NOMO-1 treated with DMSO at 0.1 percent for 48 hours (cell line): ENCODE results near the gene EVA1C.
"Not testable (repeated sequence)": the region's sequence is repeated elsewhere in the genome, so short reads cannot be mapped to it uniquely, and the experiment has no call there.

Source experiments
- DNase-seq: peaks from one replicate; lab custom pipeline; 2025; ENCODE audit not compliant: unreplicated experiment; lab: John Stamatoyannopoulos, UW

The EVA1C gene

DNA sequence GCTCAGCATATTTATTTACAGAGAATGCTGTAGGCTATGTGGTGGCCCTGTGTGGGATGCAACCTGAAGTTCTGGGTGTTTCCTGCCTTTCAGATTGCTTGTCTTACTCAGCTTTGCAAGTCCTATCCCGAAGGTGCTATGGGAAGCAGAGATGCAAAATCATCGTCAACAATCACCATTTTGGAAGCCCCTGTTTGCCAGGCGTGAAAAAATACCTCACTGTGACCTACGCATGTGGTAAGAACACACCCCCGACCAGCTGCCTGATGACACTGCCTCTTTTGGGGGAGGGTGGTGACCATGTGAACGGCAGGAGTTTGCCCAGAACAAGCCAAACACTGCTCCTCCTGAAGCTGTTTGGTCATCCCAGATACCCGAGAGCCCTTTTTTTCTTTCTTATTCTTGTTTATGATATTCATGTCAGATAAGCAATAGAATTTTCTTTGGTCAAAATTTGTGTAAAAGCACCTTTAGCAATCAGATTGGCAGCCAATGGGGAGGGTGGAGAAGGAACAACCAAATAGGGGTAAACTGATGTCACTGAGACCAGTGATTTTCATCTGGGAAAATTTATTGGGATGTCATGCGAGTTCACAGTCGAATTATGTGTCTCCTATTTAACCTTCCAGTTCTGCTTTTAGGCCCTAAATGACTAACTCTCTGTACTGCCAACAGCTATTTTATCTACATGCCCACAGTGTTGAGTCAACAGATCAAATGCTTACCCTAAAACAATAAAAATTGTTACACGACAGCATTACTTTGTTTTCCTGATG, 82.6 kb downstream of the EVA1C start:
- DNase-seq = no peak

DNA sequence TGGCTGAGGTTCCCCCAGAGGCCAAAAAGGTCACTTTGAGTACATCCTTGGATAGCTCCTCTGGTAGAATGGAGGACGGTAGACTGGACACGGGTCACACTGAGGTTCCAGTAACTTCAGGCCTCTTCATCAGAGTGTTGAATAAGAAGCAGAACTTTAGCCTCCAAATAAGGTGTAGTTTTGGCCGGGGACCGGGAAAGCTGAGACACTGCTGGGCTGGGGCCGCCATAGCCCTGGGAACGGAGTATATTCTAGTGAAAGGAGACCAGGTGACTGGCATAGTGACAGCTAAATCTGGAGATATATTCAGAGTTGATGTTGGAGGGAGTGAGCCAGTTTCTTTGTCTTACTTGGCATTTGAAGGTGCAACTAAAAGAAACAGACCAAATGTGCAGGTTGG, 84.1 kb downstream of the EVA1C start:
- no peak for DNase-seq

DNA sequence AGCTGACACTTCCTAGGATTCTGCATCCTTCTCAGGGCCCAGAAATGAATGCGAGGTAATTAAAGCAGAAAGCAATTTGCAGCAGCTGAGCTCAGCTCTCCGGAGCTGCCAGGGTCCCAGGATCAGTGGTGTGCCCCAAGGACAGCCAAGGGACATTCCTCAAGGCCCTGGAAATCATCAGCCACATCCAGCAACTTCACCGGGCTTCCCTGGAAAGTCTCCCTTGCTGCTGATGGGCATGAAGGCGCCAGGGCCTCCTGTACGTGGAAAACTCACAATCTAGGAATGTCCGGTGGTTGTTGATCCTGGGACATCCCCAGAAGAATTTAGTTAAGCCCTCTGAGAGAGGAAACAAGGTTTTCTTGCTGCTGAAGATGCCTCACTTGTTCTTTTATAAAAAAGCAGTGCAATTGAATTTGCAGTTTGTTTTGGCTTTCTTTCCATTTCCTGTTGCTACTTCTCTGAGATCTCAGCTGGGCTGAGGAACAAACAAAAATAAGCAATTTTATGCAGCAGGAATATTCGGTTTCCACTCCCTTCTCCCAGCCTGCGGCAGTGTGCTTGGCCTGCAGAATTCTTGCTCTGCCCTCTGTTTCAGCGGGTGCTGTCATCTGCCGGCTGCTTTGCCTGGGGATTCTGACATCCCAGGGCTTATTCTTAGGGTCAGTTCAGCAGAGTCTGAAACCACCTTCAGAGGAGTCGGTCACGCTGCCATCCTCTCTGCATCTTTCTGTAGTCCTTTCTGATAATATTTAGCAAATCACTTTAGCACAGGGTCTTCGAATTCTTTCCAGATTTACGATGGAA, 86.9 kb downstream of the EVA1C start:
- no peak for DNase-seq

DNA sequence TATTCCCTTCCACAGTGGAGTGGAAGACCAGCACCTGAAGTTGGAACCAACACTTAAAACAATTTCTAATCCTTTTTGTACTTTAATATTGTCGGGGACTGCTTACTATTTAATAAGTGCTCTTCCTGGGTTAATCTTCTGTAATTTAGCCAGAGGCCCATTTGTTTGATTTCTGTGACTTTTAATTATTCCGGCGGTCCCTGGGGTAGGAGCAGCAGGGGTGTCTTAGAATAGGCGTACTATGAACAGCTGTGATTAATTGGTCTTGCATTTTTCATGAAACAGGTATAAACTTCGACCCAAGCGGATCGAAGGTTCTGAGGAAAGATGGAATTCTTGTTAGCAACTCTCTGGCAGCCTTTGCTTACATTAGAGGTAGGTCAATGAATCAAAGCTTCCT, 91.1 kb downstream of the EVA1C start:
- DNase-seq = not testable (repeated sequence)

DNA sequence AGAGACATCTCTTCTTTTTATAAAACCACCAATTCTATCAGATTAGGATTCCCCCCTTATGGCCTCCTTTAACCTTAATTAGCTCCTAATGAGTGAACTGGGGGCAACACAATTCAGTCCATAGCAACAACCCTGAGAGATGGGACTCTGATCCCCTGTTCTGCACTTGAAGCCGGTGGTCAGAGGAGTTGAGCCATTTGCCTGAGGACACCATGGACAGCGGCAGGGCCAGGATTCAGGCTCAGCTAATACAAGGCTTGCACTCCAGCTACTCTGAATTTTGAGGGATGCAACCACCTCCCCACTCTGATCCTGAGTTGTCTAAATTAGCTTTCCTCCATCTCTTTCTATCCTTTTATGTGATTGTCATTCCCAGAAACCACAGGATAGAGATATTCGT, 93.3 kb downstream of the EVA1C start:
- not testable (repeated sequence) for DNase-seq

DNA sequence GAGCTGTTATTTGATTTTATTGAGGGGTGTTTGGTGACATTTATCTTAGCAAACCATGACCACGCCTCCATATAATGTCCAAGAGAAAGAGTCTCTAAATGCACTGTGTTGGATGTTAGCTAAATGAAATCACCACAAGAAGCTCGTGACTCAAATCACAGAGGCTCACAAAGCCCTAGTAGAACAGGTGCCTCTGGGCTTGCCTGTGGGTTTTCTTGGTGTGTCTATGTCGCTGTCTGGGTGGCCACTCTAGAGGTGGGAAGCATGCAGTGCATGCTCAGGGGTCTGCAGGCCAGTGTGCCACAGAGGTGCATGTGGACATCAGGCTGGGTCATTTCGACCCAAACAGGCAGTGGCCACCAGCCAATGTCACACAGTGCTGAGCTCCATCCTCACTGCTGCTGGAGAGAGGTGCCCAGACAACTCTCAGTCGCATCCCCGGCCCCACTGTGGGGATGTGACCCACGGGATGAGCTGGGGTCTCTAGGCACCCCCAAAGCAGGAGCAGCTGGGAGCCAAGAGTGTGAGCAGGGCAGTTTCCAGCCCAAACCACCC, 94.0 kb downstream of the EVA1C start:
- not testable (repeated sequence) for DNase-seq

DNA sequence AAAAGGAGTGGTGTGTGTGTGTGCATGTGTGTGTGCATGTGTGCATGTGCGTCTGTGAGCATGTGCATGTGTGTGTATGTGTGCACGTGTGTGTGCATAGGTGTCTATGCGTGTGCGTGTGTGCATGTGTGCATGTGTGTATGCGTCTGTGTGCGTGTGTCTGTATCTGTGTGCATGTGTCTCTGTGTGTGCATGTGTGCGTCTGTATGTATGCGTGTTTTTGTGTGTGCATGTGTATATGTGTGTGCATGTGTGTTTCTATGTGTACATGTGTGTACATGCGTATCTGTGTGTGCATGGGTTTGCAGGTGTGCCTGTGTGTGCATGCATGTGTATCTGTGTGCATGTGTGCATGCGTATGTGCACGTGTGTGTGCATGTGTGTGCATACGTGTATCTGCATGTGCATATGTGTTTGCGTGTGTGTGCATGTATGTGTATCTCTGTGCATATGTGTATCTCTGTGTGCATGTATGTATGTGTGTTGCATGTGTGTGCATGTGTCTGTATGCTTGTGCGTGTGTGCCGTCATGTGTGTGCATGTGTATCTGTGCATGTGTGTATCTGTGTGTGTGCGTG, 94.9 kb downstream of the EVA1C start:
- no peak for DNase-seq

DNA sequence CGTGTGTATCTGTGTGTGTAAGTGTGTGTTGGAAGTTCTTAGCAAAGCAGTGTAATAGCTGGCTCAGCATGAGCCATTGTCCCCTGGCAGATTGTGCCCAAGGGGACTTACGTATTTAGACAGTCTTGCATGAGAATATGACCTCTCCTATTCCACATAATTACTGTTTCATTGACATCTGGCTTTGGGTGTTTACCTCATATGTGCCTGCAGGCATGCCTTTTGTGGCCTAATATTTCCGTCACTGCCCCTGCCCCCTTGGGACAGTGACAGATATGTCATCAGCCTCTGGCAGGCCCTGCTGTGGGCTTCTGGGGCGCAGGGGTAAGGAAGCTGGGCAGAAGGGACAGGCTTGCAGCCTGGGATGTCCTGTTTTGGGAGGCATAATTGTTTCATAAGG, 95.5 kb downstream of the EVA1C start:
- not testable (repeated sequence) for DNase-seq

DNA sequence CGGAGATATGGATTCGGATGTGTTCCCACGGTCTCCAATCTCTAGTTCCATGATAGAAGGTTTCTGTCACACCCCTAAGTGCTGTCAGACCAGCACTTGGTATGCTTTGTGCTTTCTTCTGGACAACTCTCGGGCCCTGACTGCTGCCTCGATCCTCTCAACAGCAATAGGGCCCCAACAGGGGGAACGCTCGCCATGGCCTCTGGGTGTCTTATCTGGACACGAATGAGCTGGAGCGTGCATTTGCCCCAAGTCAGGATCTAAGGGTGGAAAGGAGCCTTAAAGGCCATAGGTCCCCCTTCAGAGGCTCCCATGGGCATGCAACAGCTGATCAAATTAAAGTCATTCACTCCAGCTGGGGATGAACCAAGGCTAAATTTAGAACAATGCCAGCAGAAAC, 96.1 kb downstream of the EVA1C start:
- no peak for DNase-seq

DNA sequence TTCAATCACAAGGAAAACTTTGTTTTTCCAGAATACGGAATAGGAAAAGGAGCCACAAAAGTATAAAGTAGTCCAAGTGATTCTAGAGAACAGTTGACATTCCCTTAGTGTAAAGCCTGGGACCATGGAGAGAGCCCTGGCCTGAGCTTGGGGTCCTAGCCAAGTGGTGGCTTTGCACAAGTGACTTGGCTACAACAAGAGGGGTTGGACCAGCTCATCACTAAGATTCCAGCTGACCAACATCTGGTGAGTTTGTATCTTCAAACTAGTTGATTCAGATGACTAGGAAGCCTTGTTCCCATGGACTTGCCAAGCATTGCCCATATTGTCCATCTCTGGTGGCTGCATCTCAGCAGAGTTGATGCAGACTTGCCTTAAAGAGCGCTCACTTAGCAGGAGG, 96.5 kb downstream of the EVA1C start:
- not testable (repeated sequence) for DNase-seq

DNA sequence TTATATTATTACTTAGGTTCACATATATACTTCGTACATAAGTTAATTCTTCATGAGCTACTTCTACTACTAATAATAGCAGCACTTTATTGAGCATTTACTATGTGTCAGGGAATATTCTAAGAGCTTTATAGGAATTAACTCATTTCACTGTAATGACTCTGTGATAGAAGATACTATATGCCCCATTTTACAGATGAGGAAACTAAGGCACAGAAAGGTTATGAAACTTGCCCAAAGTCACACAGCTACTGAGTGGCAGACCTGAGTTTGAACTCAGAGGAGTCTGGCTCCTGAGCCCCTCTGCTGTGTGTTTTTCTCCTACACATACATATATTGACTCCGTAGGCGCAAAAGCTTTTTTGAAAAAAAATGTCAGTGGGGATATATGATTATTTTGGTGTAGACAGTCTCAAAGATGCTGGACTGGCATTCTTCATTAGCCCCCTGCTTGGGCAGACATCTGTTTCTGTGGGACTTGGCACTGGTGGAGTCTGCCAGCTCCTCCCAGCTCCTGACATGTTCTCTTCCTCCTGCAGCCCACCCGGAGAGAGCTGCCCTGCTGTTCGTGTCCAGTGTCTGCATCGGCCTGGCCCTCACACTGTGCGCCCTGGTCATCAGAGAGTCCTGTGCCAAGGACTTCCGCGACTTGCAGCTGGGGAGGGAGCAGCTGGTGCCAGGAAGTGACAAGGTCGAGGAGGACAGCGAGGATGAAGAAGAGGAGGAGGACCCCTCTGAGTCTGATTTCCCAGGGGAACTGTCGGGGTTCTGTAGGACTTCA, 102.0 kb downstream of the EVA1C start:
- DNase-seq = no peak

DNA sequence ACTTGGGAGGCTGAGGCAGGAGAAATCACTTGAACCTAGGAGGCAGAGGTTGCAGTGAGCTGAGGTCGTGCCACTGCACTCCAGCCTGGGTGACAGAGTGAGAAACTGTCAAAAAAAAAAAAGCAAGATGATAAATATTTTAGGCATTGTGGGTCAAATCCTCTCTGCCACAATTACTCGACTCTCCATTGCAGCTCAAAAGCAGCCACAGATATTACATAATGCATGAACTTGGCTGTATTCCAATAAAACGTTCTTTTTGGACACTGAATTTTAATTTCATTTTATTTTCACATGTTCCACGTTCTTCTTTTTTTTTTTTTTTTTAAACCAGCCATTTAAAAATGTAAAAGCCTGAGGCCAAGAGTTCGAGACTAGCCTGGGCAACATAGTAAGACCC, 103.4 kb downstream of the EVA1C start:
- DNase-seq = no peak

DNA sequence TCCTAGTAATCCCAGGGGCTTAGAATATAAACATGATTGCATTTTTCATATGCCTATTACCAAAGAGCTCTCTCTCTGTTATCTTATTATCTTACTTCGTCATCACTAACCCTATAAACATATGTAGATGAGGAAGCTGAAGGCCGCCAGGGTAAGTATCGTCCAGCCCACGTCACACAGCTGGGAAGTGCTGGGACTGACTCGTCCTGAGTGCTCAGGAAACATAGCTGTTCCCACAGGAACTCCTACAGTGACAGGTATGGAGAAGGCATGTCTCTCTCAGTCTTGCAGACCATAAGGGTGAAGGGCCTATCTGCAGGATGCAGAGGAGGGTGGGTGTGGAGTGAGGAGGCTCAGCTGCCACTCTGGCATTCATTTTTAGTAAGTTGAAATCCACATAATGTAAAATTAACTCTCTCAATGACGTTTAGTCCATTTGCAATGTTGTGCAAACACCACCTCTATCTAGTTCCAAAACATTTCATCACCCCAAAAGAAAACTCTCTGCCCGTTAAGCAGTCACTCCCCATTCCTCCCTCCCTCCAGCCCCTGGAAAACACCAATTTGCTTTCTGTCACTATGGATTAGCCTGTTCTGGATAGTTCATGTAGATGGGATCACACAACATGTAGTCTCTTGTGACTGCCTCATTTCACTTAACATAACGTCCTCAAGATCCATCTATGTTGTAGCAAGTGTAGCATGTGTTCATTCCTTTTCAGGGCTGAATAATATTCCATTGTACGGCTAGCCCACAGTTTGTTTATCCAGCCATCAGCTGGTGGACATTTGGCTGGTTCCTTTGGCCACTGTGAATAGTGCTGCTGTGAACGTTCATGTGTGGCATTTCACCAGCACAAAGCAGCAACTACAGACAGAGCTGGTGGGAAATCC, 104.5 kb downstream of the EVA1C start:
- no peak for DNase-seq

DNA sequence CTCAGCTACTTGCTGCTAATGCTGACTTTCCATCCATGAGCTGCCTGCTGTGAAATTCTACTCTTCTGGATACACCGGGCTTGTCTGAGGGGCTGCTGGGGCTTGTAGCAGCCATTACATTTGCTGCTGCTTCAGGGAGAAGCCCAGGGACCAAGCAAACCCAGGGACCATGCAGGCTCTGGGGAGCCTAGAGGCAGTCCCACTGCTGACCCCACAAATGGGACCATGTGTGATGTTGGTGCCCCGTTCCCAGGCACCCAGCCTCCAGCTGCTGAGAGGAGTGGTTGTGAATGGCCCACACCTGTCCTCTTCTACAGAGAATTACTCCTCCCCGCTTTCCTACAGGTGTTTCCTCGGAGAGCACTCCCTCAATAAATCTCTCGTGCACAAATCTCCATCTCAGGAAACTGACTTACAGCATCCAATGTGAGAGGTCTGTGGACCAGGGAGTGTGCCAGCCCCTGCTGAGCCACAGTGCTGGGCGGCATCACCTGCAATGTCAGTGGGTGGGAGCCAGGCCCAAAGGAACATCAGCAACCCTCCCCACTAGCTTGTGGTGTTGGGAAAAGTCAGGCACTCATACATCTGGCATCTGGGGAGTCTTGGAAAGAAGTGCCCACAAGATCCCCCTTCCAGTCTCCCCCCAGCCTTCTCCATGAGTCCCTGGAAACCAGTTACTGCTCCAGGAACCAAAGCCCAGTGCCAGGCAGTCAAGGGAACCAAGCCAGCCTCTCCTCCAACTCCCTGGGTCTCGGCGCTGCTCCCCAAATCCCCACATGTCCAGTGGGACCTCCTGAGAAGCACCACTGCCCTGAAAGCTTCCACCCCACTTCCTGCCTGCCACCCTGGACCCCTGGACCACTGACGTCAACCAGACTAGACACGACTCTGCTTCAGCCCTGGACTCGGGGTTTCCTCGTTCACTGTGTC, 107.7 kb downstream of the EVA1C start:
- DNase-seq = no peak

DNA sequence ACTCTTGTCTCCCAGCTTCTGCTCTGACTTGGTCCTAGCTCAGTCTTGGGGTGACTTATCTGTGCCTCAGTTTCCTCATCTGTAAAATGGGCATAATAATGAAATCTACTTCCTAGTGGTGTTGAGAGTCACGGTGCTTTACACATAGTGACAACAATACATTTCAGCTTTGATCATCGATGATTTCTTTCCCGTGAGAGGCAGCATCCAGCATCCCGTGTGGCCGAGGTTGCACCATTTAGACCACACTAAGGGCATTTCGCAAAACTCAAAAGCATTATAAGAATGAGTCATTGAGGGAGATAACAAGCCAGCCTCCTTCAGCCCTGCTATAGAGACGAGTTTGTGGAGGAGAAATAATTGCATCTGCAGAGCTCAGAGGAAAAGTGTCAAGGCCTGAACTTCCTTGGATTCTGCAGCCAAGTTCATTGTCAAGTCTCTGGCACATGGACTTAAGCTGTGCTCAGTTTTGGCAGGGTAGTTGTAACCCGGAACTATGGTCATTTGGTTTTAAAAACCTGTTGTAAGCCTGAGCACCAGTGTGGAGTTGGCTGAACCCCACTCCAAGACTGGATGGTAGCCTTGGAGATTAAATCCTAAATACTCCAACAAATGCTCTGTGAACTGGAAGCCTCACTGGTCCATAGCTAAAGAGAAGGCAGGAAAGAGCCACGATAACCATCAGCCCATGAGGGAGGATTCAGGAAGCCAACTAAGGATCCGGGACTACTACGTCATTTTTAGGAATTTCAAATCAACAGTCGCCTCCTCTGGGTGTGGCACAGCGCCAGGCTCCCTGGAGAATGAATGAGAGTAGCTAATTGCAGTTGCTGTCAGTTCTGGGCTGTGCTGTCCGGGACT, 108.6 kb downstream of the EVA1C start:
- DNase-seq = peak; percentile 76

DNA sequence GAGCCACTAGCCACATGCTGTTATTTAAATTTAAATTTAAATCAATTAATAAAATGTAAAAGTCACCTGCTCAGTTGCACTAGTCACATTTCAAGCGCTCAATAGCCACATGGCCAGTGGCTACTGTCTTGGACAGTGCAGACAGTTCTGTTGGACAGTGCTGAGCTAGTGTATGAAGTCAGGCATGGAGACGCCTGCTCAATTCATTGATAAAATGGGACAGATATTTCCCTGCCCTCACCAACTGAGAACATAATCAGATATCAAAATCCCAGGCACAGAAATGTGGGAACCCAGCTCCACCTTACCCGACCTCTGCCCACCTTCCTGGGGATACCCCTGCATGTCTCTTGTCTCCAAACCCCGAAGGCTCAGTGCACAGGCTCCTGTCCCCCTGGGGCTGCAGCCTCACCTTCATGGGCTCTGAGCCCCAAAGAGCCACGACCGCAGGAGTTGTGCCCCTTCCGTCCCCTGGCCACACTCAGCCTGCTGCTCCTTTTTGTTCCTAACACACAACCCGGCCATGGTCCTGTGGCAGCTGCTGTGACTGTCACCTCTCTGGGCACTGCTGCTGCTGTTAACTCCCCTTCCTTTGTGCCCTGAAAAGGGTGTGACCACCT, 109.3 kb downstream of the EVA1C start:
- DNase-seq = no peak

DNA sequence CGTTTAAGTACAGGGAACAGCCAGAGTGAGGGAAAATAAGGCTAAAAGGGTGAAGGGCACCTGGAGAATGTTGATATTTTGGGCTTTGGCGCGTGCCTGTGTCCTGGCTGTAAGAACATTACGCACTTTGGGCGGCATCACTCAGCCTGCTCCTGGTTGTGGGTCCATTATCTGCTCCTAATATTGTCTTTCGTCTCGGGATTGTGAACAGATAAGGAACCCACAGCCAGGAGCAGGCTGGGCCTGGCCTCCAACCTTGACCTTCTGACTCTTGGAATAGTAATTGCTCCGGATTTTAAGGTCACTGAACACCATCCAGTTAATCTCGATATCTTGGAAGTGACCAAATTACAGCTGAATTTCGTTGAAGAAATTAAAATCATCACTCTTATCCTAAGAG, 111.0 kb downstream of the EVA1C start:
- no peak for DNase-seq
